GM10248 (cell line): Measurements from ENCODE around the gene NOX3.

ENCODE experiments used
- CTCF ChIA-PET: fragments of 300-600 bp; sonication (Branson Sonifier 250); formaldehyde crosslinking; extraction: SDS; loops from one replicate; lab custom pipeline; 2021; ENCODE audit warnings: antibody characterized with exemption; lab: Yijun Ruan, JAX
- POLR2A ChIA-PET: fragments of 350-650 bp; sonication (Branson Sonifier 250); formaldehyde crosslinking; extraction: SDS; loops from one replicate; lab custom pipeline; 2020; ENCODE audit warnings: antibody characterized with exemption; lab: Yijun Ruan, JAX
- DNase-seq: peaks from one replicate; pipeline ENCODE4 v3.0.0; 2012; ENCODE audit errors: extremely low spot score
- TF ChIP-seq, protein P1 (sequence below): IDR thresholded peaks from 2 replicates; pipeline ENCODE4 v1.5.1; 2012; ENCODE audit warnings: mild to moderate bottlenecking, low read depth; ENCODE audit errors: extremely low read depth, missing control alignments, control extremely low read depth

NOX3 gene

DNA sequence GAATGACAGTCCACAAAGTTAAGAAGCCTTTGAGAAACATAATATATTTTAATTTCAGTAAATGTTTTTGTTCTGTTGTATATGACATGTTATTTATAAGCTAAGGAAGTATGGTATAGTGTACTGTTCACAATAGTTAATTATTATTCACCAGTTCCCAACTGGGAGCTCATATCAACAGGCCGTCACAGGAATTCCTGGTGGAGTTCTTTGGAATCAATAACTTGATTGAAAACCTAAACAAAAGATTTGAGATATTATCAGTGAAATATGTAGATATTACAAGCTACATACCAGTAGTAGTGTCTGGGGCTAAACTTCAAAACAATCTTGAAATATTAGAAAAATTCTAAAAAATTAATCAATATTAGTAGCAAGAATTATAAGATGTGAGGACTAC lies 60.3 kb downstream of the NOX3 start:
- CTCF ChIA-PET, result interaction anchor here (1.2 to 1.4 kb wide), 2 partner anchors 10 to 31 kb away, joined by 3 read pairs; no protein-coding TSS in a partner anchor
- POLR2A ChIA-PET, result no interaction called here
- TF ChIP-seq, protein P1, sequence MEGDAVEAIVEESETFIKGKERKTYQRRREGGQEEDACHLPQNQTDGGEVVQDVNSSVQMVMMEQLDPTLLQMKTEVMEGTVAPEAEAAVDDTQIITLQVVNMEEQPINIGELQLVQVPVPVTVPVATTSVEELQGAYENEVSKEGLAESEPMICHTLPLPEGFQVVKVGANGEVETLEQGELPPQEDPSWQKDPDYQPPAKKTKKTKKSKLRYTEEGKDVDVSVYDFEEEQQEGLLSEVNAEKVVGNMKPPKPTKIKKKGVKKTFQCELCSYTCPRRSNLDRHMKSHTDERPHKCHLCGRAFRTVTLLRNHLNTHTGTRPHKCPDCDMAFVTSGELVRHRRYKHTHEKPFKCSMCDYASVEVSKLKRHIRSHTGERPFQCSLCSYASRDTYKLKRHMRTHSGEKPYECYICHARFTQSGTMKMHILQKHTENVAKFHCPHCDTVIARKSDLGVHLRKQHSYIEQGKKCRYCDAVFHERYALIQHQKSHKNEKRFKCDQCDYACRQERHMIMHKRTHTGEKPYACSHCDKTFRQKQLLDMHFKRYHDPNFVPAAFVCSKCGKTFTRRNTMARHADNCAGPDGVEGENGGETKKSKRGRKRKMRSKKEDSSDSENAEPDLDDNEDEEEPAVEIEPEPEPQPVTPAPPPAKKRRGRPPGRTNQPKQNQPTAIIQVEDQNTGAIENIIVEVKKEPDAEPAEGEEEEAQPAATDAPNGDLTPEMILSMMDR, result no peak
- DNase-seq, result no peak

DNA sequence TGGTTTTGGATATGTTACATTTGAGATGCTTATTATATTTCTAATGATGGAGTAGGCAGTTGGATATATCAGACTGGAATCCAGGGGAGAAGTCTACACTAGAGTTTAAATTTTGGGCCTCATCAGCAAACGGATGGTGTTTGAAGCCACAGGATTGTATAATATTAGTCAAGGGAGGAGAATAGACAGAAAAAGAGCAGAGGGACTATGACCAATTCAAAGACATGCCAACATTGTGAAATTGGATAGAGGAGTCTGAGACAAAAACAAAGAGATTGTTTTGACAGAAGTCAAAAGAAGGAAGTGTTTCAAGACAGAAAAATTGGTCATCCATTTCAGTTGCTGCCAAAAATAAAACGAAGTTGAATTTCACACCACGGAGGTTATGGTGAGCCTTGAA lies 66.5 kb downstream of the NOX3 start:
- POLR2A ChIA-PET, result no interaction called here
- no peak for DNase-seq
- CTCF ChIA-PET, result interaction anchor here (1.7 kb wide), 1 partner anchor 20 kb away, joined by 4 read pairs; no protein-coding TSS in a partner anchor
- TF ChIP-seq, protein P1, result no peak

DNA sequence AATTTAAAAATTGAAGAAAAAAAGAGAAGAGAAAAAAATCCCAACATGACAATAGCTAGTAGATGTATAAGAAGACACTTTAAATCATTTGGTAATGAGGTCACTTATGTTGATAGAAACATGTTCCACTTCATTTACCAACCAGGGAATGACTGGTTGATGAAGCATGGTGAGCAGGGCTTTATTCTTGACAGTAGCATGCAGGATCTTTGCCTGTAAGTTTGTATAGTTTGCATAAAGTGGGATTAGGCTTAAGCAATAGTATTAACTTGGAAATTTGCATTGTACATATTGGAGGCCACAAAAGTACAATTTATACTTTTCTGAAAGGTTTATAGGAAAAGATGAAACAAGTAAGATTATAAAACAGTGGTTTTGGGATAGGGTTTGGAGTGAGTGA lies 67.0 kb downstream of the NOX3 start:
- ChIA-PET POLR2A (no interaction called here), CTCF (interaction anchor here (0.7 to 1.7 kb wide), 2 partner anchors 10 to 20 kb away, joined by 3 to 4 read pairs; no protein-coding TSS in a partner anchor)
- TF ChIP-seq, protein P1, result no peak
- no peak for DNase-seq

DNA sequence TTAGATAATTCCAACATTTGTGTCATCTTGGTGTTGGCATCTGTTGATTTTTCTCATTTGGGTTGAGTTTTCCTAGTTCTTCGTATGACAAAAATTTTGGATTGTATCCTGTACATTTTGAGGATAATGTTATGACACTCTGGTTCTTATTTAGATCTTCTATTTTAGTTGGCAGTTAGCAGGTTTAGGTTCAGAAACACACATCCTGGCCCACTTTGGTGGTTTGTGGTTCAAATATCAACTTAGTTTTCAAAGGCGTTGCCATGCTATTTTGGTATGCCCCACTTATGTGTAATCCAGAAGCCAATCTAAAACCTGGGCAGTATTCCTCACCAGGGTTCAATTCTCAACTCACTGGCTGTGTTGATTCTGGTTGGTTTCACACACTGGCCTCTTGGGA lies 68.2 kb downstream of the NOX3 start:
- no peak for DNase-seq

DNA sequence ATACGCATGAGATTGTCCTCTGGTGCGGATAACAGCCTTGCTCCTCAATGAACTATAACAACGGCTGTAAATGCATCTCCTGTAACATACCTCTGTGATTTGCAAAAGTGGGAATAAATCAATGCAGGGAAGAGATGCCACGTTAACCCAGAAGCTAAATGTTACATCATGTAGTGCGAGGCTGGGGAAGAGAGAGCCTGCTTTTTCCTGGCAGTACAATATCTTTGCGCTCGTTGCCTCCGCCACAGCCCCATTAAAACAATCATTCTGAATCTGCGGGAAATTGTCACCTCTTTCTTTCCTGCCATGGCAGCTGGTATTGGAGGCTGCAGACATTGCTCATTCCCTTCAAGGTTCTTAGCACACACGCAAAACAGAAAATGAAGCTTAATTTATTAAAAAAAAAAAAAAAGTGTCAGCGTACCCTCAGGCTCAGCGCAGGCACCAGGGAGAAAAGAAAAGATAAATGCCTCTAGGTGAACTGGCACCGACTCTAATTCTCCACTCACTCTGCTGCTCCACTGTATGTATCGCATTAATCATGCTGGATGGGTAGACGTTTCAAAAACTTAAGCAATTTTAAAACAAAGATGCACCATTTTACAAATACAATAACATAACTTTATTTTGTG lies 71.2 kb downstream of the NOX3 start:
- ChIA-PET CTCF (interaction anchor here (1.8 kb wide), 1 partner anchor 15 kb away, joined by 7 read pairs; no protein-coding TSS in a partner anchor), POLR2A (no interaction called here)
- TF ChIP-seq, protein P1, result no peak
- DNase-seq, result no peak

More for the DNA sequence above, 68.2 kb downstream of the NOX3 start:
- ChIA-PET POLR2A (no interaction called here), CTCF (interaction anchor here (1.0 to 1.7 kb wide), 3 partner anchors 16 to 22 kb away, joined by 3 to 4 read pairs (median 3); no protein-coding TSS in a partner anchor)
- TF ChIP-seq, protein P1, result no peak

DNA sequence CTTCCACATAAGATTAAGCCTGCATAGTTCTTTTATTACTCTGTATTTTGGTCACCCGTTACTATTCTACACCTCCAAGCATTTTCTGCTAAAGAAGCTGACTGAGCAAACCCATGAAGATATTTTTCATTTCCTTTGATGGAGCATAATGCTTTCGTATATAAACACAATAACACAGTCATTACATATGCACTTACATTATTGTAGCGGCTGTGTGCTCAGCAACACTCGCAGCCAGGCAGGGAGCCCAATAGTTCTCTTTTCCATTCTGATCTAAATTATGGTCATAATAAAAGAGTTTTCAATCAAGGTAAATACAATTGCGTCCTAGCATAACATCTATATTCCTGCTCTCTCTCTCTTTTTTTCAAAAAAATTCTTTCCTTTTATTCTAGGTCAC lies 71.7 kb downstream of the NOX3 start:
- CTCF ChIA-PET, result interaction anchor here (1.8 kb wide), 1 partner anchor 16 kb away, joined by 7 read pairs; no protein-coding TSS in a partner anchor
- DNase-seq, result no peak
- POLR2A ChIA-PET, result no interaction called here
- TF ChIP-seq, protein P1, result no peak
